Measurements from ENCODE around the gene TMEM52. TPM values are rescaled to one million over a fixed set of nuclear protein-coding genes. Genes with fewer than 3 reads are reported as not detected.
A peak's percentile ranks its signal among the peaks of the same experiment; 100 is the strongest.

Gene TMEM52
- total and polyA plus RNA-seq, 2 of the 13 experiments (the other 11 are each of a cell fraction or from before 2014, with no cell fraction given): 13.2 to 18.7 TPM

GRCh38 chr1:1959840-1960479, 40.9 kb upstream of the TMEM52 start (continued):
- TF ChIP-seq HNRNPLL (IDR thresholded peaks at IDR 0.05; ENCODE audit: low read depth, low read length, poor library complexity, severe bottlenecking) (peak; percentile 44), ZFP90 (CRISPR knock-in tag; IDR thresholded peaks at IDR 0.05; ENCODE audit: borderline replicate concordance) (0 out of 2 replicates have a peak, but pooled peaks have one; percentile 34), FOXJ3 (CRISPR knock-in tag; IDR thresholded peaks at IDR 0.05; ENCODE audit: borderline replicate concordance) (peak; percentile 19; the same call in 1 of the 2 replicates), HDAC1 (CRISPR knock-in tag; IDR thresholded peaks at IDR 0.05) (peak; percentile 86), ZNF543 (CRISPR knock-in tag; IDR thresholded peaks at IDR 0.05) (peak; percentile 97), ZNF878 (CRISPR knock-in tag; IDR thresholded peaks at IDR 0.05) (0 out of 2 replicates have a peak, but pooled peaks have one; percentile 63), ZNF33A (CRISPR knock-in tag; IDR thresholded peaks at IDR 0.05; ENCODE audit: borderline replicate concordance) (no peak), SMAD3 (CRISPR knock-in tag; IDR thresholded peaks at IDR 0.05) (0 out of 2 replicates have a peak, but pooled peaks have one; percentile 40), FIP1L1 (IDR thresholded peaks at IDR 0.05; ENCODE audit: borderline replicate concordance, insufficient read depth, low read depth, low read length) (no peak), ZNF546 (CRISPR knock-in tag; conservative IDR thresholded peaks at IDR 0.05) (no peak), THRA (CRISPR knock-in tag; IDR thresholded peaks at IDR 0.05; ENCODE audit: borderline replicate concordance) (0 out of 2 replicates have a peak, but pooled peaks have one; percentile 43), FOXP1 (IDR thresholded peaks at IDR 0.05) (no peak), FOXP1 (CRISPR knock-in tag; IDR thresholded peaks at IDR 0.05) (peak; percentile 75), MYC (CRISPR knock-in tag; IDR thresholded peaks at IDR 0.05; ENCODE audit: borderline replicate concordance) (peak; percentile 79; the same call in 1 of the 2 replicates), TFDP2 (CRISPR knock-in tag; IDR thresholded peaks at IDR 0.05) (peak; percentile 24; the same call in 1 of the 2 replicates), NCOA2 (CRISPR knock-in tag; IDR thresholded peaks at IDR 0.05) (0 out of 2 replicates have a peak, but pooled peaks have one; percentile 9), ZBTB38 (CRISPR knock-in tag; IDR thresholded peaks at IDR 0.05) (peak; percentile 59; the same call in 1 of the 2 replicates), TAF15 (IDR thresholded peaks at IDR 0.05; ENCODE audit: low read depth, low read length, poor library complexity, severe bottlenecking) (no peak), ZNF382 (CRISPR knock-in tag; IDR thresholded peaks at IDR 0.05; ENCODE audit: borderline replicate concordance) (no peak), NFYB (CRISPR knock-in tag; IDR thresholded peaks at IDR 0.05) (no peak), KDM5A (IDR thresholded peaks at IDR 0.05; ENCODE audit: borderline replicate concordance, low read length) (no peak), ZBTB3 (CRISPR knock-in tag; IDR thresholded peaks at IDR 0.05; ENCODE audit: borderline replicate concordance, low read depth) (no peak), KDM1A (CRISPR knock-in tag; IDR thresholded peaks at IDR 0.05) (0 out of 2 replicates have a peak, but pooled peaks have one; percentile 52), MAFG (CRISPR knock-in tag; IDR thresholded peaks at IDR 0.05) (no peak), ZNF446 (CRISPR knock-in tag; IDR thresholded peaks at IDR 0.05) (no peak), GTF3A (CRISPR knock-in tag; conservative IDR thresholded peaks at IDR 0.05) (no peak), HNRNPL (IDR thresholded peaks at IDR 0.05; ENCODE audit: low read depth, low read length) (peak; percentile 89), DPF2 (CRISPR knock-in tag; IDR thresholded peaks at IDR 0.05; ENCODE audit: borderline replicate concordance, low read depth) (no peak; the same call in 1 of the 2 replicates), ZNF350 (CRISPR knock-in tag; IDR thresholded peaks at IDR 0.05; ENCODE audit: borderline replicate concordance, low read depth) (peak; percentile 84; the same call in 1 of the 2 replicates), NR2F2 (IDR thresholded peaks at IDR 0.05; ENCODE audit: borderline replicate concordance, low read depth) (peak; percentile 49; the same call in 1 of the 2 replicates)
